T-helper 1 cell treated with Interleukin-12 subunit alpha and Interleukin-12 subunit beta and Interleukin-4 antibody, amounts not matched to agents 30 μg/mL and 1 μg/mL, for 36 hours (primary cell): ENCODE data around the gene CATSPERD.
"Not testable (repeated sequence)": the region's sequence is repeated elsewhere in the genome, so short reads cannot be mapped to it uniquely, and the experiment has no call there.

Source experiments
- H3K27ac Mint-ChIP-seq: one replicate; pipeline ENCODE4 v1.8.0; 2021; ENCODE audit warnings: mild to moderate bottlenecking, mixed read lengths
- H3K27me3 Mint-ChIP-seq: one replicate; pipeline ENCODE4 v1.8.0; 2021; ENCODE audit warnings: low read depth, mixed read lengths
- H3K36me3 Mint-ChIP-seq: one replicate; pipeline ENCODE4 v1.8.0; 2021; ENCODE audit warnings: low read depth, mixed read lengths
- H3K4me1 Mint-ChIP-seq: one replicate; pipeline ENCODE4 v1.8.0; 2021; ENCODE audit warnings: low read depth, mixed read lengths
- H3K4me3 Mint-ChIP-seq: one replicate; pipeline ENCODE4 v1.8.0; 2021; ENCODE audit warnings: mild to moderate bottlenecking, moderate library complexity, mixed read lengths
- H3K9me3 Mint-ChIP-seq: one replicate; pipeline ENCODE4 v1.8.0; 2021; ENCODE audit warnings: mixed read lengths

The CATSPERD gene

DNA sequence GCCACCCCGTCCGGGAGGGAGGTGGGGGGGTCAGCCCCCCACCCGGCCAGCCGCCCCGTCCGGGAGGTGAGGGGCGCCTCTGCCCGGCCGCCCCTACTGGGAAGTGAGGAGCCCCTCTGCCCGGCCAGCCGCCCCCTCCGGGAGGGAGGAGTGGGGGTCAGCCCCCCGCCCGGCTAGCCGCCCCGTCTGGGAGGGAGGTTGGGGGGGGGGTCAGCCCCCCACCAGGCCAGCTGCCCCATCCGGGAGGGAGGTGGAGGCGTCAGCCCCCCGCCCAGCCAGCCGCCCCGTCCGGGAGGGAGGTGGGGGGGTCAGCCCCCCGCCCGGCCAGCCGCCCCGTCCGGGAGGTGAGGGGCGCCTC lies 18.4 kb upstream of the CATSPERD start:
- H3K27me3 Mint-ChIP-seq, H3K27ac Mint-ChIP-seq, H3K4me3 Mint-ChIP-seq, H3K4me1 Mint-ChIP-seq, H3K9me3 Mint-ChIP-seq: not testable (repeated sequence)
- peaks cover 23% of the 10 kb centered on the region for H3K36me3 Mint-ChIP-seq

DNA sequence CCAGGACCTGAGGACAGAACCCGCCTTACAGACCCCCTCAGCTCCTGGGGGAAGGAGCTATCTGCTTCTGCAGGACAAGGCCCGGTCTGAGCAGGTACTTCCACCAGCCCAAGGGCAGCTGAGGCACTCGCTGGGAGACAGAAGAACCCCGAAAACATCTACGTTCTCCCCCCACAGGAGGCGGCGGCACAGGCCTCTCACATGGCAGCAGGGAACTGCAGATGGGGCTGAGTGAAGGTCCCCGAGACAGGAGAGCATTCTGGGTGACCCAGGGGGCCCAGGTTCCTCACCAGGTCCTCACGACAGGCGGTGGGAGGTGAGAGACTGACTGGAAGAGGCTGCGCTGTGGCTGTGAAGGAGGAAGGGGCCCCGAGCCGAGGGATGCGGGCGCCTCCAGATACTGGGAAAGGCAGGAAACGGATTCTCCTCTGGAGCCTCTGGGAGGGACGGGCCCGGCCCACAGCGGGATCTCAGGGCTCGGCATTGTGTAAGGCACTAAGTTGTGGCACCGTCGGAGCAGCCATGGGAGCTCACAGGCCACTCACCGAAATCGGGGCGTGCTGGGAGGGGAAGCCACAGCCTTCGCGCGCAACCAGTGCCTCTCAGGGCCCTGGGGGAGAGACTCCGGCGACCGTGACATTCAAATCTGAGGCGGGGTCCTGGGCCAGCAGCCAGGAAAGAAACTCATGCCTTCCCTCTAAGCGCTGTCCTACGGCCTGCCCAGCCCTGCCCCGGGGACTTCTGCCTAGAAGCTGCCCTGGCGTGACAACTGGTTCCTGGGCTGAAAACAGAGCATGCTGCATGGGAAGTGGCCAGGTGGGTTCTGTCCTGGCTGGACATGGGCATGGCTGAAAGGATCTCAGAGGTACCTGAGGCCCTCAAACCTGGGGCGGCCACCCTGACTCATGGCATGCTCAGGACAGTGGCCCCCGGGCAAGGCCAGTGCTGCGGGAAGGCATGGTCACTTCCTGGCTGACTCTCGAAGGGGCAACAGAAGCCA lies 16.3 kb upstream of the CATSPERD start:
- no peaks in the 10 kb centered on the region for H3K27me3 Mint-ChIP-seq
- H3K4me3 Mint-ChIP-seq, result no peak overlapping the region
- peaks cover 21% of the 10 kb centered on the region for H3K36me3 Mint-ChIP-seq
- no peak overlapping the region for H3K27ac Mint-ChIP-seq
- H3K4me1 Mint-ChIP-seq, result no peaks in the 10 kb centered on the region
- H3K9me3 Mint-ChIP-seq, result no peaks in the 10 kb centered on the region

DNA sequence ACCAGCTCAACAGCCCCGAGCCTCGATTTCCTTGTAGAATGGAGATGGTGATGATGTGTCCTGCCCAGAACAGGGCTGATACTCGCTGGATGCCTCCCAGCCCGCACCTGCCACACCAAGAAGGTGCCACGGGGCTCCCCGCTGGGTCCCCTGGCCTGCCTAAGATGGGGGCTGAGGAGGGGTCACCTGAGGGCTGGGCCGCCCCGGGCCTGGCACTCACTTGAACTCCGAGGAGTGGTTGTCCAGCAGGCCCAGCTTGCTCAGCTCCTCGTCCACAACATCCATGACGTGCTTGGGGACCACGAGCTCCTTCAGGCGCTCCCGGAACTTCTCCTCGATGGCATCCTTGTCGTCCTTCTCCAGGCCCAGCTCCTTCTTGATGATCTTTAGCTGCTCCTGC lies 14.9 kb upstream of the CATSPERD start:
- H3K36me3 Mint-ChIP-seq, result peaks cover 20% of the 10 kb centered on the region
- no peaks in the 10 kb centered on the region for H3K27me3 Mint-ChIP-seq

DNA sequence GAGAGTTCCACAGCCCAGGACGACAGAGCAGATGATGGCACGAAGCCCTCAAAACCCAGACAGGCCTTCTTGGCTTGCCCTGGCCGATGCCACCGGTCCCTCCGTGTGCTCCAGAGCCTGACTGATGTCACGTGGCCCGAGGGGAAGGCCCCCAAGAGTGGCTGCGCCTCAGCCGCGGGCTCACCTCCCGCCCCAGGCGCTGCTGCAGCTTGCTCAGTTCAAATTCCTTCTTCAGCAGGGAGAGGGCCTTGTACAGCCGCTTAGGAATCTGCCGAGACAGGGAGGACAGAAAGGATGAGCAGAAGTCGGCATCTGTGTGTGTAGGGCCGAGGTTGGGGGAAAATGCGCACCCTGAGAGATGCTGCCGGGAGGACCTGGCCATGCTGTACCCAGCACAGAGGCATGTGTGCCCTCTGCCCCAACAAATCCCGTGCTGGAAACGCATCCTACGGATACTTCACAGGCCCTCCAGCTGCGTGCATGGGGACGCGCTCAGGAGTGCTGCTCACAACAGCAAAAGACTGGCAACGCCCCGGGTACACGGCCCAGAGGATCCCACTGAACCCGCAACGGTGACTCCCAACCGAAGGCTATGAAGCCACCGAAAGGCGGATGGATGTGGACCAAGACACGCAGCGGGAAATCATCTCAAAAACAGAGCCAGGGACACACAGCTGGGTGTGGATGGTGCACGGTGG lies 13.4 kb upstream of the CATSPERD start:
- Mint-ChIP-seq H3K4me3 (no peak overlapping the region), H3K36me3 (peaks cover 15% of the 10 kb centered on the region)

More for the DNA sequence above, 14.9 kb upstream of the CATSPERD start:
- no peak overlapping the region for H3K4me3 Mint-ChIP-seq
- no peaks in the 10 kb centered on the region for H3K9me3 Mint-ChIP-seq
- H3K4me1 Mint-ChIP-seq, result no peaks in the 10 kb centered on the region
- no peak overlapping the region for H3K27ac Mint-ChIP-seq

DNA sequence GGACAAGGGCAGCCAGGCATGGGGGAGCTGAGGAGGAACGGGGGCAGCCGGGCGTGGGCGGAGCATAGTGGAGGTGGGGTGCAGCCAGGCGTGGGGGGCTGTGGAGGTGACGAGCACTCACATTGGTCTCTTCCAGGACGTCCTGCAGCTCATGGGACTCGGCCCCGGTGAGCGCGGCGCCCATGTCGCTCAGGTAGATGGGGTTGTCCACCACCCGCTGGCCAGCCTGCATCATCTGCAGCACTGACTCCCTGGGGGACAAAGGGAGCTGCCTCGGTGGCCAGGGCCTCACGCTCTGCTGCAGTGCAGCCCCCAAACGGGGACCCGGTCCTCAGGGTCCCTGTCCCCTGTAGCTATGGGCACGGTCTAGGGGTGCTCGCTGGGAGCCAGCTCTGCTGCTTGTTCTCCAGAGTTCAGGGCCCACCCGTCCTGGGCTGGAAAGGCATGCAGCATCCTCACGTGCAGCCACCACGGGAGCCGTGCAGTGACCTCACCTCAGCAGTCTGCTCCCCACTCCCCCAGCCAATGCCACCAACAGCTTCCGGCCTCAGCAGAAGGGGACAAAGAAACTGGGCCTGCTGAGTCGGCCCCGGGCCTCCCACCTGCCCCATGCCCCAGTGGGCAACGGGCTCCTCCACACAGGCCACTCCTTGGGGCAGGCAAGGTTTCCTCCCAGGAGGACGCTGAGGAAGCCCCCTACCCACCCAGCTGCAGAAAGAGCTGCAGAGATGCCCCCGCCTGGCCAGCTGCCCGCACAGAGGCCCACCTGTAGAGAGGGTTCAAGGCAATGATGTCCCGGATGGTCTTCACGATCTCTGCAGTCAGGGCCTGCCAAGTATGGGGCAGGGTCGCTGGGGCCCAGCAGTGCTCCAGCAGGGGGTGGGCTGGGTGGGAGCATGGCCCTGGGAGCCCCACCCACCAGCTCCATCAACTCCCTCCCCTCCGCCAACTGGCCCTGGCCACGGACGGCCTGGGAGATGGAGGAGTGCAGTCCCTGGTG lies 12.6 kb upstream of the CATSPERD start:
- H3K27ac Mint-ChIP-seq, result no peak overlapping the region
- H3K4me3 Mint-ChIP-seq, result no peak overlapping the region
- no peaks in the 10 kb centered on the region for H3K4me1 Mint-ChIP-seq
- no peaks in the 10 kb centered on the region for H3K27me3 Mint-ChIP-seq
- no peaks in the 10 kb centered on the region for H3K9me3 Mint-ChIP-seq
- peaks cover 19% of the 10 kb centered on the region for H3K36me3 Mint-ChIP-seq

More for the DNA sequence above, 13.4 kb upstream of the CATSPERD start:
- H3K27ac Mint-ChIP-seq, result no peak overlapping the region
- no peaks in the 10 kb centered on the region for H3K4me1 Mint-ChIP-seq
- H3K9me3 Mint-ChIP-seq, result no peaks in the 10 kb centered on the region
- H3K27me3 Mint-ChIP-seq, result no peaks in the 10 kb centered on the region

DNA sequence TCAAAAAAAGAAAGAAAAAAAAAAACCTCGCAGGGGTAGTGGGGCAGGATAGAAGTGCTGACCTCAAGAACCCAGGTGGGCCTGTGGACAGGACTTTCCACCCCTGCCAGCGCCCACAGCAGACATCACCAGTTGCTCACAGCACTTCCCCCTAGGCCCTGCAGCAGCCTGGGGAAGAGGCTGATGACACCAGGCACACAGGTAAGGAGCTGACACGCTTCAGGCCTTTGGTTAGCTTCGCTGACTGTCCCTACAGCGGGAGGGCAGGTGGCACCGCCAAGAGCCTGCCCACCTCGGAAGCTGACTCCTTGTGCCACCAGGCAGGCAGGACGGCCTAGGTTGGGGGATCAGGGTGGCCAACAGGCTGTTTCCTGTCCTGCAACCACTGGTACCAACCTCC lies 9.4 kb upstream of the CATSPERD start:
- Mint-ChIP-seq H3K36me3 (peaks cover 21% of the 10 kb centered on the region), H3K9me3 (no peaks in the 10 kb centered on the region), H3K4me3 (no peak overlapping the region), H3K27ac (no peak overlapping the region), H3K27me3 (no peaks in the 10 kb centered on the region), H3K4me1 (peaks cover 3% of the 10 kb centered on the region)

DNA sequence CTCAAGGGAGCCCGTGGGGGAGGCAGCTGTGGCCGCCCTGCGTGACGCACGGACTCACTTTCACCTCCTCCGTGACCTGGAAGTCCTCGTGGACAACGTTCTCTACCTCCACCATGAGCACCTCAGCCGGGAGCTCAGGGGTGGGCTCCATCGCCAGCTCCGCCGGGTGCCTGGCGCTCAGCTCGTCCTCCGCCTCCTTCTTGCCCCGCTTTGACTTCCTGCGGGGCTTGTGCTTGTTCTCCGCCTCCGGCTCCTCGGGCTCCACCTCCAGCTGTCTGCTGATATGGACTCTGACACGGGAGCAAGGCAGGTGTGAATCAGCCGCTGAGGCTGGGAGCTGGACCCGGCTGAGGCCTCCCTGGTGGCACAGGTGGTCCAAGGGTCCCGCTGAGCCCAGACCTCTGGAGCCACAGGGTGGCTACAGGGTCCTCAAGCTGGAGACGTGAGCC lies 8.7 kb upstream of the CATSPERD start:
- H3K4me3 Mint-ChIP-seq, result no peak overlapping the region
- H3K27me3 Mint-ChIP-seq, result no peaks in the 10 kb centered on the region
- H3K36me3 Mint-ChIP-seq, result peaks cover 20% of the 10 kb centered on the region
- H3K4me1 Mint-ChIP-seq, result peaks cover 3% of the 10 kb centered on the region
- H3K9me3 Mint-ChIP-seq, result no peaks in the 10 kb centered on the region
- H3K27ac Mint-ChIP-seq, result no peak overlapping the region

DNA sequence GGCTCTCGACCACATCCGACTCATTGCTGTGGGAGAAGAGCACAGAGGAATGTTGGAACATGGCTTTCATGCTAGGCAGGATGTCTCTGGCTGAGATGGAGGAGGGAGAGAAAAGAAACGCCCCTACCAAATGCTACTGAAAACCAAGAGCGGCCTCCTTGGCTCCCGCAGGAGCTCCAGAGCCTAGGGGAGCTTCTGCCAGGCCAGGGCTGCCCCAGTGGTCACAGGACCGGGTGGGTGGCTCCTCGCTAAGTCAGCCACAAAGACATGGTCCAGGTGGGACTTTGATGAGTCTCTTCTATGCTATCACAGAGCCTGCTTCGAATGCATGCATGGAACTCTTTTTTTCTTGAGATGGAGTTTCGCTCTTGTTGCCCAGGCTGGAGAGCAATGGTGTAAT lies 7.2 kb upstream of the CATSPERD start:
- Mint-ChIP-seq H3K4me3 (no peak overlapping the region), H3K27me3 (no peaks in the 10 kb centered on the region), H3K9me3 (no peaks in the 10 kb centered on the region), H3K4me1 (peaks cover 14% of the 10 kb centered on the region), H3K36me3 (peaks cover 23% of the 10 kb centered on the region), H3K27ac (no peak overlapping the region)

DNA sequence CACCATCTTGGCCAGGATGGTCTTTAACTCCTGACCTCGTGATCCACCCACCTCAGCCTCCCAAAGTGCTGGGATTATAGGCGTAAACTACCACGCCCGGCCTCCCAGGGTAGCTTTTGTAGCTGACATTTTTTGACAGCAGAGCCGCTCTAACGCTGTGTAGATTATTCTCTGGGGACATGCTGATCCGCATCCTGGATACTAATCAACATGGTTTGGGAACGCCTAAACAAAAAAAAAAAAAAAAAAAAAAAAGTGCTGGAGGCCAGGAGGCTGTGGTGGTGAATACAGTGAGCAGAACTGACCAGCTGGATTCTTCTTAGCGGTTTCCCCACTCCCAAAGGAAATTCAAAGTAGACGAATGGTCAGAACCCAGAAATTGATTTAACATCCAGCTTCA lies 5.6 kb upstream of the CATSPERD start:
- Mint-ChIP-seq H3K9me3 (no peaks in the 10 kb centered on the region), H3K4me1 (peaks cover 23% of the 10 kb centered on the region), H3K27me3 (no peaks in the 10 kb centered on the region), H3K4me3 (no peak overlapping the region), H3K27ac (no peak overlapping the region), H3K36me3 (peaks cover 25% of the 10 kb centered on the region)

DNA sequence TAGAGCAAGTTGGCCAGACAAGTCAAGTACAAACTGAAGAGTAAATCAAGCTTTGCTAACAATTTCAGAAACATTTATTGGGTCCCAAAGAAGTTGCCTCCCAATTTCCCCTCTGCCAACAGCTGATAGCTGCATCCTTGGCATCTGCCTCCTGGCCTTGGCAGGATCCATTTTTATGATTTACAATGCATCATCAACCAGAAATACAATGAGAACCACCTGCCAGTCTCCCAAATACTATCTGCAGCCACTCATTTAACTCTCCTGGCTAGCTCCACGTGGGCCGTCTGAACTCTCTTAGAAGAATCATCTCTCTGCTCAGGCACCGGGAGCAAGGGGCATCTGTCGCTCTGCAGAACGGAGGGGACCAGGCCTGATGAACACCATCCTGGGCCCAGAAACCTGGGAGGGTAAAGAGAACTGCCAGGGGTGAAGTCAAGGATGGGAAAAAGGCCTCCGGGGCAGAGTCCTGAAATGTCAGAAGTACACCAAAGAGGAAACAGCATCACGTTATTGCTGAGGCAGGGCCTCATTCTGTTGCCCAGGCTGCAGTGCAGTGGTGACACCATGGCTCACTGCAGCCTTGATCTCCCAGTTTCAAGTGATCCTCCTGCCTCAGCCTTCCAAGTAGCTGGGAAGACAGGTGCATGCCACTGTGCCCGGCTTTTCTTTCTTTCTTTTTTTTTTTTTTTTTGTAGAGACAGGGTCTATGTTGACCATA lies 3.1 kb upstream of the CATSPERD start:
- Mint-ChIP-seq H3K4me3 (peak overlapping the region; percentile 88), H3K36me3 (peaks cover 22% of the 10 kb centered on the region), H3K27me3 (no peaks in the 10 kb centered on the region), H3K9me3 (no peaks in the 10 kb centered on the region), H3K4me1 (peaks cover 25% of the 10 kb centered on the region), H3K27ac (peak overlapping the region; percentile 92)

DNA sequence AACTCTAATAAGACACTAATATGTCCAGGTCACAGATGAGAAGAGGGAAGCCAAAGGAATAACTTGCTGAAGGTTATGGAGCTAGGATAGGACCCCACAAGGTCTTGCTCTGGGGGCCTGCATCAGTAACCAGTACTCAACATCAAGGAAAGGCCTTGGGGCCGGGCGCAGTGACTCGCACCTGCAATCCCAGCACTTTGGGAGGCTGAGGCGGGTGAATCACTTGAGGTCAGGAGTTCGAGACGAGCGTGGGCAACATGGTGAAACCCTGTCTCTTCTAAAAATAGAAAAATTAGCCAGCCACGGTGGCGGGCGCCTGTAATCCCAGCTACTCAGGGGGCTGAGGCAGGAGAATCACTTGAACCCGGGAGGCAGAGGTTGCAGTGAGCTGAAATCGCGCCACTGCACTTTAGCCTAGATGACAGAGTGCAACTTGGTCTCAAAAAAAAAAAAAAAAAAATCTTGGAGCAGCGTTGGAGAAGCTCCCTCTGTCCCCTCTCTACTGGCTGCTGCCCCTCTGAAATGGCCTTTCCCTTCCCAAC lies 2.3 kb upstream of the CATSPERD start:
- Mint-ChIP-seq H3K27me3 (no peaks in the 10 kb centered on the region), H3K36me3 (peaks cover 21% of the 10 kb centered on the region), H3K4me1 (peaks cover 25% of the 10 kb centered on the region), H3K4me3 (peak overlapping the region; percentile 88), H3K9me3 (no peaks in the 10 kb centered on the region), H3K27ac (peak overlapping the region; percentile 92)

DNA sequence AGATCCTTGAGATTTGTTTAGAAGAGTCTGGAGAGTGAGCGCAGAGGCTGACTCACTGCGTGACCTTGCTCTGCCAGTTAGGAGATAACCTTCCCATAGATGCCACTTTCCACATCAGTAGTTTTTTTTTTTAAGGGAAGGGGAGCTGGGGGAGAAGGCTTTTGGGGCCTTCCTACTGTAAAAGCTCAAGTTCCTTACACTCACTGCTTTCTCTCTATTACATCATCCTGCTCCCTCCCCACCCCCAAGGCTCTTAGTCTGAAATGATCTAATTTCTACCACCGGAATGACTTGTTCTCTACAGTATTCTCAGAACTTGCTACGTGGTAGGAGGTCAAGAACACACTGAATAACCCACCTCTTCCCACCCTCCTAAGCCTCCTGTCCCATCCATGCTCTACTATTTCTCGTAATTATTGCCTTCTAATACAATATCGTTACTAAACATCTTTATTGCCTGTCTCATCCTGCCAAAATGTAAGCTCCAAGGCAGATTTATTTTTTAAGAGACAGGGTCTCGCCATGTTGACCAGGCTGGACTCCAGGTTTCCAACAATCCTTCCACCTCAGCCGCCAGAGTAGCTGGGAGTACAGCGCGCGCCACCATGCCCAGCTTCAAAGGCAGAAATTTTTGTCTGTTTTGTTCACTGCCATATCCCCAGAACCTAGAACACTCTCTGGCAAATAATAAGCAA lies 1.7 kb upstream of the CATSPERD start:
- Mint-ChIP-seq H3K4me1 (peaks cover 25% of the 10 kb centered on the region), H3K4me3 (peak overlapping the region; percentile 88), H3K27me3 (no peaks in the 10 kb centered on the region), H3K27ac (peak overlapping the region; percentile 92), H3K36me3 (peaks cover 17% of the 10 kb centered on the region), H3K9me3 (no peaks in the 10 kb centered on the region)
